ENCODE measurements around the gene P3H3.

Gene P3H3

GRCh38 chr12:6786416-6787094, 41.7 kb upstream of the P3H3 start:
- TF ChIP-seq KLF1 (tag by site-specific recombination; IDR thresholded peaks at IDR 0.05) (no peak), ZNF341 (tag by site-specific recombination; IDR thresholded peaks at IDR 0.05; ENCODE audit: low read depth) (peak; percentile 45), KLF7 (tag by site-specific recombination; IDR thresholded peaks at IDR 0.05; ENCODE audit: borderline replicate concordance) (no peak), ZNF518A (tag by site-specific recombination; conservative IDR thresholded peaks at IDR 0.05; ENCODE audit: low read depth) (no peak), ZNF114 (tag by site-specific recombination; IDR thresholded peaks at IDR 0.05) (no peak), ZNF248 (tag by site-specific recombination; IDR thresholded peaks at IDR 0.05) (no peak), YY1 (tag by site-specific recombination; IDR thresholded peaks at IDR 0.05) (no peak)
- POLR2A ChIA-PET: no interaction called here
- Histone ChIP-seq H3K4me3 (ENCODE audit: low read depth, low read length) (no peak overlapping the region), H3K36me3 (ENCODE audit: control insufficient read depth in 2 of 2, insufficient read depth in 1 of 2, low read length in 2 of 2) (no peaks in the 10 kb centered on the region), H3K9me3 (ENCODE audit: control insufficient read depth, insufficient read depth, low read depth, low read length) (no peaks in the 10 kb centered on the region), H3K27ac (ENCODE audit: extremely low read depth, low read depth, low read length) (no peak overlapping the region), H3K4me1 (ENCODE audit: control insufficient read depth, insufficient read depth, low read length) (no peaks in the 10 kb centered on the region)
- CTCF ChIA-PET: interaction anchor here (8.3 kb wide), 1 partner anchor 34 kb away, joined by 70 read pairs; the partner anchor contains the start of gene MLF2

GRCh38 chr12:6787309-6787708, 40.9 kb upstream of the P3H3 start:
- ChIA-PET CTCF (interaction anchor here (8.3 kb wide), 1 partner anchor 34 kb away, joined by 70 read pairs; the partner anchor contains the start of gene MLF2), POLR2A (no interaction called here)
- TF ChIP-seq ZFHX2 (tag by site-specific recombination; conservative IDR thresholded peaks at IDR 0.05) (no peak), ZSCAN16 (tag by site-specific recombination; IDR thresholded peaks at IDR 0.05) (no peak)
- no peaks in the 10 kb centered on the region for H3K36me3 ChIP-seq (ENCODE audit: control insufficient read depth in 2 of 2, insufficient read depth in 1 of 2, low read length in 2 of 2)
- H3K4me3 ChIP-seq (ENCODE audit: low read depth, low read length): no peak overlapping the region
- no peaks in the 10 kb centered on the region for H3K9me3 ChIP-seq (ENCODE audit: control insufficient read depth, insufficient read depth, low read depth, low read length)
- no peak overlapping the region for H3K27ac ChIP-seq (ENCODE audit: extremely low read depth, low read depth, low read length)
- H3K4me1 ChIP-seq (ENCODE audit: control insufficient read depth, insufficient read depth, low read length): no peaks in the 10 kb centered on the region

GRCh38 chr12:6788972-6789924, 39.0 kb upstream of the P3H3 start, which contains the start of gene CD4:
Gene CD4 (plus strand): TSS chr12:6789528. CDS start chr12:6800139, 10,611 bp downstream.
- no peak within 1 kb of the TSS for H3K27ac ChIP-seq (ENCODE audit: extremely low read depth, low read depth, low read length)
- no peaks in the 10 kb centered on the region for H3K36me3 ChIP-seq (ENCODE audit: control insufficient read depth in 2 of 2, insufficient read depth in 1 of 2, low read length in 2 of 2)
- ChIA-PET POLR2A (interaction anchor here (1.0 kb wide), 1 partner anchor 36 kb away, joined by 4 read pairs; the partner anchor contains the start of gene MLF2), CTCF (interaction anchor here (0.6 to 1.6 kb wide), 6 partner anchors 9 to 319 kb away, joined by 3 to 4 read pairs (median 3); no protein-coding TSS in a partner anchor)
- no peaks in the 10 kb centered on the region for H3K4me1 ChIP-seq (ENCODE audit: control insufficient read depth, insufficient read depth, low read length)
- no peak within 1 kb of the TSS for H3K4me3 ChIP-seq (ENCODE audit: low read depth, low read length)
- H3K9me3 ChIP-seq (ENCODE audit: control insufficient read depth, insufficient read depth, low read depth, low read length): no peaks in the 10 kb centered on the region
- TF ChIP-seq PRDM2 (tag by site-specific recombination; IDR thresholded peaks at IDR 0.05; ENCODE audit: borderline replicate concordance): no peak
- no peak for TF ChIP-seq REST (tag by site-specific recombination; IDR thresholded peaks at IDR 0.05)
- TF ChIP-seq SP2 (tag by site-specific recombination; IDR thresholded peaks at IDR 0.05): no peak
- TF ChIP-seq ZNF529 (tag by site-specific recombination; IDR thresholded peaks at IDR 0.05; ENCODE audit: insufficient replicate concordance): no peak
- TF ChIP-seq ZNF10 (tag by site-specific recombination; IDR thresholded peaks at IDR 0.05): no peak
